HCT116 (cell line): ENCODE measurements around the gene TPO.

Source experiments
- CEBPB ChIP-seq: IDR thresholded peaks from 2 replicates; pipeline ENCODE4 v1.6.1; 2012; ENCODE audit warnings: low read depth
- CTCF ChIP-seq, 3 experiments: fragments of 200-600 bp in 1 of 3; sonication (generic) in 1 of 3; IDR thresholded peaks in 2 of 3; conservative IDR thresholded peaks in 1 of 3; 2 replicates each; pipeline ENCODE4 v1.5.1; 2012 to 2017; ENCODE audit warnings: low read depth in 2 of 3, low read length in 2 of 3, antibody characterized with exemption in 1 of 3, borderline replicate concordance in 1 of 3, control low read depth in 1 of 3, mild to moderate bottlenecking in 1 of 3, mixed read lengths in 1 of 3, mixed run types in 1 of 3, moderate library complexity in 1 of 3; ENCODE audit not compliant: insufficient read depth in 1 of 3
- EZH2 ChIP-seq: fragments of 200-600 bp; sonication (generic); IDR thresholded peaks from 2 replicates; pipeline ENCODE4 v1.6.1; 2017; ENCODE audit warnings: antibody characterized with exemption, mixed run types
- EZH2phosphoT487 ChIP-seq: fragments of 200-600 bp; IDR thresholded peaks from 2 replicates; pipeline ENCODE4 v1.6.1; 2018; ENCODE audit warnings: antibody characterized with exemption, borderline replicate concordance
- MAX ChIP-seq: IDR thresholded peaks from 2 replicates; pipeline ENCODE4 v1.6.1; 2012
- POLR2A ChIP-seq: IDR thresholded peaks from 2 replicates; pipeline ENCODE4 v1.7.0; 2011; ENCODE audit warnings: borderline replicate concordance; ENCODE audit not compliant: insufficient read depth, insufficient read length; ENCODE audit errors: extremely low read depth
- POLR2AphosphoS5 ChIP-seq: IDR thresholded peaks from 2 replicates; pipeline ENCODE4 v1.6.1; 2011; ENCODE audit warnings: mild to moderate bottlenecking, low read depth, low read length, moderate library complexity
- RAD21 ChIP-seq: IDR thresholded peaks from 2 replicates; pipeline ENCODE4 v1.6.1; 2012; ENCODE audit warnings: low read depth, mild to moderate bottlenecking
- REST ChIP-seq: IDR thresholded peaks from 2 replicates; pipeline ENCODE4 v1.6.1; 2012; ENCODE audit warnings: low read depth
- SIN3A ChIP-seq: IDR thresholded peaks from 2 replicates; pipeline ENCODE4 v1.6.1; 2012; ENCODE audit warnings: low read depth
- SRF ChIP-seq: IDR thresholded peaks from 2 replicates; pipeline ENCODE4 v1.6.1; 2012; ENCODE audit warnings: low read depth
- YY1 ChIP-seq: IDR thresholded peaks from 2 replicates; pipeline ENCODE4 v1.6.1; 2011; ENCODE audit warnings: low read length, low read depth, moderate library complexity, mild to moderate bottlenecking; ENCODE audit not compliant: insufficient replicate concordance; ENCODE audit errors: extremely low read depth
- ZNF274 ChIP-seq: fragments of 200-500 bp; sonication (Bioruptor generic); IDR thresholded peaks from 2 replicates; pipeline ENCODE4 v1.6.1; 2014; ENCODE audit warnings: mild to moderate bottlenecking, low read depth, low read length, inconsistent platforms

- TF ChIP-seq RAD21 (no peak), MAX (no peak), SIN3A (no peak), CTCF (IDR thresholded peaks at IDR 0.05 in 2 of 3, conservative IDR thresholded peaks at IDR 0.05 in 1 of 3; ENCODE audit: borderline replicate concordance in 1 of 3, insufficient read depth in 1 of 3, low read depth in 2 of 3, low read length in 2 of 3) (no peak), EZH2 (no peak), CEBPB (no peak), SRF (no peak), POLR2A (no peak), YY1 (no peak), POLR2AphosphoS5 (no peak), ZNF274 (no peak), EZH2phosphoT487 (no peak), REST (no peak)
Observed at GRCh38 chr2:1557467-1557820, 144.2 kb downstream of the TPO start.
